Activated naive CD8-positive, alpha-beta T cell treated with anti-CD3 and anti-CD28 coated beads, Interleukin-2, amount 10 ng/mL, durations not matched to agents 7 days and 5 days (primary cell): ENCODE results near the gene DNAH14. TPM values are rescaled to one million over a fixed set of nuclear protein-coding genes. Genes with fewer than 3 reads are reported as not detected.

Experiments
- ATAC-seq: fragments of 150-1000 bp; cut with Tn5 transposase; one replicate; pipeline ENCODE4 v1.10.0; 2021; ENCODE audit warnings: low read depth, moderate library complexity
- POLR2A ChIA-PET: fragments of 350-600 bp; sonication (Branson Sonifier 250); formaldehyde crosslinking; loops from one replicate; lab custom pipeline; 2021; ENCODE audit warnings: antibody characterized with exemption; lab: Charles Lee
- DNase-seq: peaks from one replicate; pipeline ENCODE4 v3.0.0; 2021
- H3K27ac Mint-ChIP-seq: one replicate; pipeline ENCODE4 v1.8.0; 2022; ENCODE audit warnings: mild to moderate bottlenecking, mixed read lengths
- H3K27me3 Mint-ChIP-seq: one replicate; pipeline ENCODE4 v1.8.0; 2022; ENCODE audit warnings: mild to moderate bottlenecking, moderate library complexity, mixed read lengths
- H3K36me3 Mint-ChIP-seq: one replicate; pipeline ENCODE4 v1.8.0; 2021; ENCODE audit warnings: mild to moderate bottlenecking, mixed read lengths
- H3K4me1 Mint-ChIP-seq: one replicate; pipeline ENCODE4 v1.8.0; 2021; ENCODE audit warnings: mixed read lengths
- H3K4me3 Mint-ChIP-seq: one replicate; pipeline ENCODE4 v1.8.0; 2022; ENCODE audit warnings: mild to moderate bottlenecking, moderate library complexity, mixed read lengths
- H3K9me3 Mint-ChIP-seq: one replicate; pipeline ENCODE4 v1.8.0; 2021; ENCODE audit warnings: mixed read lengths
- total RNA-seq, 2 experiments: library from RNA; stranded (reverse); gene quantifications; one replicate each; pipeline ENCODE4 v1.2.3, GENCODE V29; 2021

Gene DNAH14
- total RNA-seq, 2 experiments from 2014 or later, result not detected

DNA sequence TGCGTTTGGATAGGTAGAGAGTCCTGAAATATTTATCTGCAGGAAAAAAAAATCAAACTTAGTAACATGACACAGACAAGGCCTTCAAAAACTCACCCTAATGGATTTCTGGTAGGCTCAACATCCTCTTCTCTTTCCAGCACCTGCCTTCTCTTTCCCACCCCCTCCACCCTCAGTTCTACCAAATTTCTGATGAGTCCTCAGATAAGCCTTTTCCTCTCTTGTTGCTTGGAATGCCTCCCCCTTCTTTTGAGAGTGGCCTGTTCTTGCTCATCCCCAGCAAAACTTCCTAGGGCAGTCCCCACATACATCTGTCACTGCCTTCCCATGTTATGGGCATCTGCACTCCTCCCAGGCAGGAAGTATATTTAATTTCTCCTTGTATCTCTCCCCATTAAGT, 506.0 kb downstream of the DNAH14 start:
- Mint-ChIP-seq H3K9me3 (no peaks in the 10 kb centered on the region), H3K36me3 (peaks cover 3% of the 10 kb centered on the region), H3K27ac (no peak overlapping the region), H3K4me1 (peaks cover 7% of the 10 kb centered on the region), H3K4me3 (no peak overlapping the region), H3K27me3 (peaks cover 19% of the 10 kb centered on the region)
- DNase-seq (no peak), ATAC-seq (no peak)
- POLR2A ChIA-PET, result no interaction called here

DNA sequence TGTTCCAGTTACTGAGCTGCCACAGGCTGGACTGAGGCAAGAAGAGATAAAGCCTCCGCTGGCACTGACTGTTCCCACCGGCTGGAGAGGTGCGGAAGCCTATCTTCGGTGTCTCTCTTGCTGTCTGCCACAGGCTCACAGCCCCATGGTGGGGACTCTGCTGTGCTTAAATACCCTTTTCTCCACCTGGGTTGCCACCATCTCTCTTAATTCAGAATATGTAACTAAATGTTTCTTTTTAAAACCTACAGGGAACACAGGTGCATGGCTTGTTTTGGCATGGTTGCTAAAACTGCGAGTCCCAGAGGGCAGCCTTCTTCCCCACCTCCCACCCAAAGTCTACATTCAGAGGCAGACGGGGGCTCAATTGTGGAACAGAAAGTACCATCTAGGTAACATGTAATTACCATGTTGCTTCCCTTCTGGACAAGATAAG, 506.5 kb downstream of the DNAH14 start:
- Mint-ChIP-seq H3K9me3 (no peaks in the 10 kb centered on the region), H3K4me3 (no peak overlapping the region), H3K27me3 (peaks cover 19% of the 10 kb centered on the region), H3K27ac (no peak overlapping the region), H3K36me3 (peaks cover 3% of the 10 kb centered on the region), H3K4me1 (peaks cover 7% of the 10 kb centered on the region)
- DNase-seq (no peak), ATAC-seq (no peak)
- POLR2A ChIA-PET, result no interaction called here

DNA sequence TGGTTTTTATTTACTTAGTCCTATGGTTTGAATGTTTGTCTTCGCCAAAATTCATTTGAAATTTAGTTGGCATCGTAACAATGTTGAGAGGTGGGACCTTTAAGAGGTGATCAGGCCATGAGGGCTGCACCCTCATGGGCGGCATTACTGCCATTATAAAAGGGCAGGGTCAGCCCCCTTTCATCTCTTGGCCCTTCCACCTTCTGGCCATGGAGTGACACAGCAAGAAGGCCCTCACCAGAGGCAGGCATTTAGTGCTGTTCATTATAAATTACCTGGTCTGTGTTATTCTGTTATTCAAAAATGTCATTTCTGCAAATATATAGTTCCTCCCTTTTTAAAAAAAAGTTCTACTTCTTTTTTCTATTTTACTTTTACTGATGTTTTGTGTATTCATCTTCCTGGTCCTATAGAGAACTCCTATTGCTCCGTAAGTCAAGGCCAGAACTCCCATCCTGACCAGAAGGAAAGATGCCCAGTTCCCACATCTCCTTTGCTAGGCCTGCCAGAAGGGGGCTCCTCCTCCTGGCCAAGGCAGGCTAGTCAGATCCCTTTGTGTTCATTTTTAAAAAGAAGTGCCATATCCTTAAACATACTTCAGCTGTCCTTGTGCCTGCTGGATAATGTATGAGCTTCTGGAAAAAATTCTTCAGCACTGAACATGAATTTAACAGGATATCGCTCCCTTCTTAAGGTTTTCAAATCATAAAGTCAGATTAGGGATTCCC, 508.4 kb downstream of the DNAH14 start:
- H3K9me3 Mint-ChIP-seq, result no peaks in the 10 kb centered on the region
- H3K4me1 Mint-ChIP-seq, result peaks cover 24% of the 10 kb centered on the region
- H3K36me3 Mint-ChIP-seq, result peaks cover 4% of the 10 kb centered on the region
- no peak overlapping the region for H3K4me3 Mint-ChIP-seq
- H3K27ac Mint-ChIP-seq, result no peak overlapping the region
- no peak for ATAC-seq
- POLR2A ChIA-PET, result interaction anchor here (9.4 kb wide), 1 partner anchor 9 kb away, joined by 203 read pairs; the partner anchor contains the start of gene LBR
- DNase-seq, result no peak
- H3K27me3 Mint-ChIP-seq, result peaks cover 17% of the 10 kb centered on the region

DNA sequence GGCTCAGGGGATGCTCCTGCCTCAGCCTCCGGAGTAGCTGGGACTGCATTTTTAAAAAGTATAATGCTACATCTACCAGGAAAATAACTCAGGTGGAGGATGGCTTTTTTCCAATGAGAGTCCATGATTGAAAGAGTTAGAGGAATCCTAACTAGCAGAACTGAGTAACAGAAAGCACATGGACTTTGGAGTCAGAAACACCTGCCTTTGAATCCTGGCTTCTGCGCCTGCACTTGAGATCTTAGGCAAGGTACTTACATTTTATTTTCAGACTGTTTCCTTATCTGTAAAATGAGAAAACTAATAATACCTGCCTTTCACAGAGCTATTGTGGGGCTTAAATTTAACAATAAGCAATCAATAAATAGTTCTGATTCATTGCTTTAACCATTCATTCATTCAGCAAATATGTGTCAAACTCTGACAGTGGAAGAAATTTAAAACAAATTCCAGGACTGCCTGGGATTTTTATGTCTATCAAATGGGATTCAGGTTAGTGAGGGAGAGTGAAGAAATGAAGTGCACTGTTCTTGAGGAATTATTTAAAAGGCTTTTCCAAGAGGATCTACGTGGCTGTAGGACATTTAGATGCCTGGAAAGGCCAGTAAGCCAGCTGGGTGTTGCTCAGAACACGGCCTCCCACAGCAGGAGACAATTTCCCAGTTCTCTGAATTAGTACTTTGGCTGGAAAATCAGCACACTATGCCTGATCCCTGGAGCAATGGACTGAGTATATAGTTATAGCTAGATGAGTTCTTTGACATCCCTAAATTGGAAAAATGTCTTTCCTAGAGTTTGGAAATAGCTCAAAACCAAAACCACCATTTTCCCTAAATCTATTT, 511.1 kb downstream of the DNAH14 start:
- Mint-ChIP-seq H3K9me3 (no peaks in the 10 kb centered on the region), H3K27me3 (peaks cover 4% of the 10 kb centered on the region), H3K4me1 (peaks cover 46% of the 10 kb centered on the region), H3K4me3 (no peak overlapping the region), H3K36me3 (peaks cover 3% of the 10 kb centered on the region), H3K27ac (no peak overlapping the region)
- DNase-seq (no peak), ATAC-seq (no peak)
- POLR2A ChIA-PET, result interaction anchor here (0.7 to 12.4 kb wide), 4 partner anchors 12 to 1031 kb away, joined by 4 to 226 read pairs (median 104); partner anchors contain the start of genes H3-3A and LBR

DNA sequence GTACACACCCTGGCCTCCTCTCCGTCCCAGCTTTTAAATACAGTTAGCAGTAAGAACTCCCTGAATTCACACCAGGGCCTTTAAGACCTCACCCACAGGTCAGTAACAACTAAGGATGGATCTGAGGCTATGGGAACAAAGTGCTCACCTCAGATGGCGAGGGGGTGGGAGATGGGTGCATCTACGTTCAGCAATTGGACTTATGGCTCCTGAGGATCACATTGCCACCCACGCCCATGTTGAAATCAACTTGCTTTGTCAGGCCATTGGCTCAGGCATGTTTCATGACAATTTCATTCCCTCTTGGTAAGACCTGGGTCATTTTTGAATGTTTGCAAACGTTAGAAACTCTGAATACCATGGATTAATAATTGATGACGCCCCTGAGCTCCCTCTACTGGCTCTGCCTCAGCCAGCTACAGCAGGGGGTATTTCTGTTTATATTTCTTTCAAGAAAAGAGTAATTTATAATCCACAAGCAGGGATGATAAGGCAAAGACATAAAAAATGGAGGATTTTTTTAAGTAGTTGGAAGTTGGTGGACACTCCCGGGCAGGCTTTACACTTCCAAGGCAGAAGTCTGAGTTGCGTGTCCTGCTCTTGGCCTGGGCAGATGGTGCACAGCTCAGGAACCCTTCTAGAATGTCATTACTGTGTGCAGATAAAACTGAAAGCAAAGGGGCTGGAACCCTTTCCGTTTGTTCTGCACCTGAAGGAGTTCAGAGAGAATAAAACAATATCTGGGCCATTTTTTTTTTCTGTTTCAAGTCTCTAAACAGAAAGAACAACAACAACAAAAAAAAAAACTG, 512.0 kb downstream of the DNAH14 start:
- H3K9me3 Mint-ChIP-seq, result no peaks in the 10 kb centered on the region
- peak overlapping the region; percentile 84 for H3K27ac Mint-ChIP-seq
- H3K4me3 Mint-ChIP-seq, result peak overlapping the region; percentile 74
- no peak for DNase-seq
- no peak for ATAC-seq
- peaks cover 51% of the 10 kb centered on the region for H3K4me1 Mint-ChIP-seq
- H3K27me3 Mint-ChIP-seq, result no peaks in the 10 kb centered on the region
- H3K36me3 Mint-ChIP-seq, result peaks cover 2% of the 10 kb centered on the region
- POLR2A ChIA-PET, result interaction anchor here (0.7 to 12.4 kb wide), 4 partner anchors 12 to 621 kb away, joined by 4 to 226 read pairs (median 104); partner anchors contain the start of genes H3-3A and LBR

DNA sequence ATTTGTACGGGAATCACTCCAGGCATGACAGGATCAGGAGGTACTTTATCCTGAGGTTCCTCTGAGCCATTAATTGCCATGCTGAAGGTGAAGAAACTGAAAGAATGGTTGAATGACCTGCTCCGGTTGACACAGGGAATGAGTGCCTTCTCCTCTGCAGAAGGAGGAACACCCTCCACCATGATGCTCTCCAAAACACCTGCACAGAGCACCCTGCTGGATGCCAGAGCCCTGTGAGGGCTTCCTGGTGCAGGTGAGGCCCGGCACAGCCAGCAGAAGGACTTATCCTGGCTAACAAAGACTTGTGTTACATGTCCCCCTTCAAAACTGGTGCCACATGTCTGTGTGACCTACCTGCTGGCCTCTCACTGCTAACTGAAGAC, 512.6 kb downstream of the DNAH14 start:
- Mint-ChIP-seq H3K36me3 (peaks cover 2% of the 10 kb centered on the region), H3K9me3 (no peaks in the 10 kb centered on the region), H3K4me1 (peaks cover 52% of the 10 kb centered on the region), H3K27me3 (no peaks in the 10 kb centered on the region), H3K27ac (peak overlapping the region; percentile 84), H3K4me3 (peak overlapping the region; percentile 74)
- ATAC-seq (no peak), DNase-seq (no peak)
- POLR2A ChIA-PET, result interaction anchor here (0.6 to 12.4 kb wide), 4 partner anchors 13 to 439 kb away, joined by 3 to 226 read pairs (median 104); partner anchors contain the start of gene LBR

DNA sequence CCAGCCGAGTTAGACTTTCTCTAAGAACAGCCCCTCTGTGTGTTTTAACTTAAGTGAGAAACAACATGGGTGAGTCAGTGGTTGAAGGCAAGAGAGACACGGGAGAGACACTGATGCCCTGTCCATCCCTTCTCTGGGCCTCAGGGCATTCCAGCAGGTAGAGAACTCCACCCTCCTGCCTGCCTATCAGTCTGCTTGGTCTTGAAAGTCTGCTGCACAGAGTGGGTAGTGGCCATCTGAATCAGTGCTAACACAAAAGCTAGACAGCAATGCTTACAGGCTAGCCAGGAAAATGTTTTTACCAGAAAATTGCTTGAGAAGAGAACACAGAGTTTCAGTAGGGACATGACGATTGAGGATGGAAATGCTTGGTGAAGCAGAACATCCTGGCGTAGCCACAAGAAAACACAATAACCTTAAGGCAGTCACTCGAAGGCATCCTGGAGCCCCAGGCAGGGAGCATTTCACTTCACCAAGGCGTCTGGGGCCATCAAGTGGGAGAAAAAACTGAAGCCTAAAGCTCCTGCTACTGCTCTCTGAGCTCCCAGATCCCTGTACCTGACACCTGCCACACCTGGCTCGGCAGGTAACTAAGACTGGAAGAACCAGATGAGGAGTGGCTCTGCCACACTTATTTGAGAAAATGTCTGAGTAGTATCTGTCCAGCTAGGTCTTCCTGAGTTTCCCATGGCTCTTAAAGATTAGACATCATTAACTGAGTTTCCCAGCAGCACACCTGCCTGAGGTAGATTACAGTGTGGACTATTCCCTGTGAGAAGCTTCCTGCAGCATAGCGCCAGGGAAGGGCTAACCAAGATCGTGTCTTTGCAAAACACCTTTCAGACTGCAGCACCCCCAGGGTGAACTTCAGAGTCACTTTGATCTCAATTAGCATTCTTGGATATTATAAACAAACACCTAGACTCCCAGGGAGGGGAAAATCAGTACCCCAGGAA, 516.4 kb downstream of the DNAH14 start:
- no peaks in the 10 kb centered on the region for H3K9me3 Mint-ChIP-seq
- H3K27me3 Mint-ChIP-seq, result no peaks in the 10 kb centered on the region
- H3K36me3 Mint-ChIP-seq, result peaks cover 2% of the 10 kb centered on the region
- POLR2A ChIA-PET, result interaction anchor here (1.1 to 12.4 kb wide), 7 partner anchors 9 to 617 kb away, joined by 3 to 226 read pairs (median 9); partner anchors contain the start of genes H3-3A, LBR, SDE2 and SRP9
- H3K4me1 Mint-ChIP-seq, result peaks cover 60% of the 10 kb centered on the region
- DNase-seq (no peak), ATAC-seq (no peak)
- H3K27ac Mint-ChIP-seq, result peak overlapping the region; percentile 86
- H3K4me3 Mint-ChIP-seq, result peak overlapping the region; percentile 58

DNA sequence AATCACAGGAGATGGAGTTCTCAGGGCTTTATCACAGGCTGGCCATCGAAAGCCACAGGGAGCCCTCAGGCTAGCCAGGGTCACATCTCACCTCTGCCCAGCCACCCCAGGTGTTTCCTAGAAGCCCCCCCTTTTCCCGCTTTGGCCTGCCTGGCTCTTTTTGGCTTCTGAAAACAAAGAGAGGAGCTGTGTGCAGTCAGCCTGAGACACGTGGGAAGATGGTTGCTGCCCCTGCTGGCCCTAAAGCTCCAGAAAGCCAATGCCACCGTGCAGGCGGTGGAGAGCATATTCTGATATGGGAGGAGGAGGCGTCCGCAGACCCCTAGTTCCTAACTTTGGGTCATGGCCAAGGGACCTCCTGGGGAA, 517.1 kb downstream of the DNAH14 start:
- DNase-seq, result no peak
- Mint-ChIP-seq H3K9me3 (no peaks in the 10 kb centered on the region), H3K4me3 (peak overlapping the region; percentile 58), H3K27ac (no peak overlapping the region), H3K4me1 (peaks cover 57% of the 10 kb centered on the region), H3K27me3 (no peaks in the 10 kb centered on the region), H3K36me3 (peaks cover 4% of the 10 kb centered on the region)
- ATAC-seq, result no peak
- POLR2A ChIA-PET, result interaction anchor here (1.1 to 12.4 kb wide), 4 partner anchors 18 to 616 kb away, joined by 4 to 226 read pairs (median 106); partner anchors contain the start of genes H3-3A, LBR and SDE2

DNA sequence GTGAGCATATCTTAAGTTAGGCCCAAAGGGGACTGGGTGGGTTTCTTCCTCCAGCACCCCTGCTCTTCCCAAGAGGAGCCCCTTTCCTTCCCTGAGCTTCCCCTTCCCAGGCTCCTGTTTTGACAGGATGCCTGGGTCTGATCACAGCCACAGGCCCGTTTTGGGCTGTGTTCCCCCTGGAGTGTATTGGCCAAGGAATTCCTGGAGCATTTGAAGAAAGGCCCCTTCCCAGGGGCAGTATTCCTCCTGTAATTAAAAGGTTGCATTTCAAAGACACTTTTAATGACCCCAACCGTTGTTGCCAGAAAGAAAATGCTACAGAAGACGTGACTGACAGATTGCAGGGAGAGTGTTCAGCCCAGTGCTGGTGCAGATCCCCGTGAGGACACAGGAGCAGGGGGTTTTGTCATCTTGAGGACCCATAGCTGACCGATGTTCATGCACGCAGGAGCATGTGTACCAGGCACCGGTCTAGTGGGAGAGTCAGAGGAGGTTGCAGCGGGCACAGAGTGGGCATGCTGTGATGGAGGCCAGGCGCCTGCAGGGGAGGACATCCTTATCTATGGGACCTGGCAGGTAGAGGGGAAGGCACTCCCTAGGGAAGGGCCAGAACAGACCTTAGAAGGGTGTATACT, 517.6 kb downstream of the DNAH14 start:
- DNase-seq, result no peak
- POLR2A ChIA-PET, result interaction anchor here (9.4 to 12.4 kb wide), 2 partner anchors 18 kb away, joined by 203 to 226 read pairs; partner anchors contain the start of gene LBR
- Mint-ChIP-seq H3K9me3 (no peaks in the 10 kb centered on the region), H3K27ac (peak overlapping the region; percentile 44), H3K27me3 (no peaks in the 10 kb centered on the region), H3K4me1 (peaks cover 52% of the 10 kb centered on the region), H3K4me3 (no peak overlapping the region), H3K36me3 (peaks cover 4% of the 10 kb centered on the region)
- ATAC-seq, result no peak

DNA sequence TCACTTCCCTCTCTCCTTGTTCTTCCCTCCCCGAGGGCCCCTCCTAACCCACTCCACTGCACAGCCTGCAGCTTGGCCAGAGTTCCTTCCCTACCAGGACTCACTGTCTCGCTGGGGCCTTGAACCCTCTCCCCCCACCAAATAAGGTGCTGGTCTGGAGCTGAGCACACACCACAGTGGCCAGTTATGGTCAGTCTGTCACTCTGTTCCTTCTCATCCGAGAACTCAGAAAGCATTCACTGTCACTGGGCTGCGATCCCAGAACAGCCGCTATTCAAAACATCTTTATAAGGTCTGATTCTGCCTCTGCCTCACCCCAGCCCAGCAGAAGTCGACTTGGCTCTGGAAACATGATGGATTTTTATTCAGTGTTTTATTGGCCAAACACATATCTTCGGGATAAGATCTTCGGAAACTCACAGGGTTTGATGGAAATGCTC, 518.2 kb downstream of the DNAH14 start:
- peak overlapping the region; percentile 13 for H3K27ac Mint-ChIP-seq
- H3K4me1 Mint-ChIP-seq, result peaks cover 48% of the 10 kb centered on the region
- peaks cover 4% of the 10 kb centered on the region for H3K36me3 Mint-ChIP-seq
- ATAC-seq, result no peak
- POLR2A ChIA-PET, result interaction anchor here (12.4 kb wide), 1 partner anchor 18 kb away, joined by 226 read pairs; no protein-coding TSS in a partner anchor
- no peak overlapping the region for H3K4me3 Mint-ChIP-seq
- no peak for DNase-seq
- no peaks in the 10 kb centered on the region for H3K9me3 Mint-ChIP-seq
- no peaks in the 10 kb centered on the region for H3K27me3 Mint-ChIP-seq

DNA sequence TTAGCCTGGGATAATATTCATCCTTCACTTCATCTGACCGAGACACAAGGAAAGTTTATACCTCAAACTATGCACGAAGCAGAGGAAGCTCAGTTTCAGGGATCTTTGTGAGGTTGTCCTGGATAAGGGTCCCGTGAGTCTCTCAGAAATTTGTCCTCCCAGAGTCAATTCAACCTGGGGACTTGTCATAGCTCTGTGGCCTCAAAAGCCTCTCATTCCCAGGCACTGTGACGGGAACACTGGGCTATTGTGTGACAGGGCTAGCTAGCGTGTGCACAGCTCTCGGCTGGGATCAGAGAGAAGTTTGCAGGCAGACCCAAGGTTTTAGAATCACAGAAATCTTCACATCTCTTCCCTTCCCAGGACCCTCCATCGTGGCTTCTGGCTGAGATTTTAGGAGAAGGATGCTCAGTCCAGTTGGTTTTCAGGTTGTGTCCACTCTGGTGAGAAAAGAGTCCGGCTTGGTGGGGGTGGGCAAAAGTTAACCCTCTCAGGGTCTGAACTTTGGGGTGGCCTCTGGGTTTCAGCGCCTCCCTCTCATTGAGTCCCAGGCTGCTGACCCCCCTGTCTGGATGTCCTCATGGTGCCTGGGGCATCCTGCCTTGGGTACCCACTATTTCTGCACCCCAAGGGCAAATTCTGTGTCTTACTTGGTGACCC, 518.8 kb downstream of the DNAH14 start:
- Mint-ChIP-seq H3K9me3 (no peaks in the 10 kb centered on the region), H3K4me3 (no peak overlapping the region), H3K27me3 (no peaks in the 10 kb centered on the region), H3K36me3 (peaks cover 3% of the 10 kb centered on the region), H3K27ac (peak overlapping the region; percentile 13), H3K4me1 (peaks cover 43% of the 10 kb centered on the region)
- POLR2A ChIA-PET, result interaction anchor here (1.0 to 12.4 kb wide), 2 partner anchors 17 to 20 kb away, joined by 3 to 226 read pairs; no protein-coding TSS in a partner anchor
- DNase-seq (no peak), ATAC-seq (no peak)
